GM18951 (cell line): ENCODE measurements around the gene GRPEL2.
"Not testable (repeated sequence)": the region's sequence is repeated elsewhere in the genome, so short reads cannot be mapped to it uniquely, and the experiment has no call there.

Experiments used
- POLR2A ChIP-seq: IDR thresholded peaks from 4 replicates; pipeline ENCODE4 v1.6.1; 2011; ENCODE audit warnings: mild to moderate bottlenecking; ENCODE audit not compliant: insufficient read length, insufficient read depth; ENCODE audit errors: extremely low read depth
- in situ Hi-C: fragments of 300-500 bp; cut with MboI; formaldehyde crosslinking; loops from one replicate; pipeline ENCODE4 v1.12.0; 2022; ENCODE audit warnings: low sequenced_read_pairs, mixed read lengths, inconsistent platforms; ENCODE audit not compliant: unreplicated experiment

Gene GRPEL2

GRCh38 chr5:149379818-149380374 is 34.6 kb downstream of the GRPEL2 start:
- no peak for TF ChIP-seq POLR2A
- in situ Hi-C loops, result no loop called here

GRCh38 chr5:149380466-149381121 is 35.3 kb downstream of the GRPEL2 start:
- in situ Hi-C loops, result no loop called here
- TF ChIP-seq POLR2A, result no peak

DNA sequence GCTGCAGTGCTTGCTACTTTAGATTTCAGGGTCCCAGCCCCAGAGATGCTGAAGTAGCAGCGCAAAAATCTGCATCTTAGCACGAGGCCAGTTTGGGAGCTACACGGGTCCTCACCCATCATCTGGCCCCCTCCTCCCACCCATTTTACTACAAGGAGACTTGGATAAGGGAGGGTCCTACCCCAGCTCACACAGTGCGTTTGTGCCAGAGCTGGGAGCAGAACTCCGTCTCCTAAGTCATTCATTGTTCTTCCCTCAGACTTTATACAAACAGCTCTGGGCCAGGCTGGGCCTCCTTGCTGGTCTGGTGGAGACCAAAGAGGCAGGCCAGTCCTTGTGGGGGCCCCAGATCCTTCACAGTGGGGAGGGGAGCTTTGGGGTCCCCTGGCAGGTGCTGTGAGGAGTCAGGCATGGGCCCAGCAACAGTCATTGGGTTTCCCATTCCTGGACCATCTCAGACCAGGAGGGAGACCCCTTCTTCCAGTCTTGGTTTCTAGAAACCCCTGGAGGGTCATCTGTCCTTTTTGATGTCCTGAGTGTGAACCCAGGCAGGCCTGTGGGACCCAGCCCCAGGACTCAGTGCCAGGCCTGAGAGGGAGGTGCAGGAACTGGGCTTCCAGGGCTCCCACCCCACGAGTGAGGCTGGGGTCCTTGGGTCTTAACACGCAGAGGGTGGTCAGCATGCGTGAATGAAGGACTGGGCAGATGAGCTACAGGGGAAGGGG is 36.1 kb downstream of the GRPEL2 start:
- in situ Hi-C loops, result no loop called here
- no peak for TF ChIP-seq POLR2A

DNA sequence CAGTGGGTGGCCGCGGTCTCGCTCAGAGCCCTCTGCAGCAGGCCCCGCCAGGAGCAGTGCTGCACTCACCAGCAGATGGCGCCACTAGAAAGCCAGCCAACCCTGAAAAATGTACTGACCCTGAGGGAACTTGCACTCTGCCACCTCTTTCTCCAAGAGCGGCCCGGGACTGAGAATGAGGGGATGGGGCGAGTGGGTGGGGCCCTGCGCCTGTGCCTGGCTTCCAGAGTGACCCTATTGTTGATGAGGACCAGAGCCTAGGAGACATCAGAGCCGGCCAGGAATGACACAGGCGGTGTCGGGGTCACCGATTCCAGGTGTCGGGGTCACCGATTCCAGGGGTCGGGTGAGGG is 36.7 kb downstream of the GRPEL2 start:
- no peak for TF ChIP-seq POLR2A
- in situ Hi-C loops, result no loop called here

DNA sequence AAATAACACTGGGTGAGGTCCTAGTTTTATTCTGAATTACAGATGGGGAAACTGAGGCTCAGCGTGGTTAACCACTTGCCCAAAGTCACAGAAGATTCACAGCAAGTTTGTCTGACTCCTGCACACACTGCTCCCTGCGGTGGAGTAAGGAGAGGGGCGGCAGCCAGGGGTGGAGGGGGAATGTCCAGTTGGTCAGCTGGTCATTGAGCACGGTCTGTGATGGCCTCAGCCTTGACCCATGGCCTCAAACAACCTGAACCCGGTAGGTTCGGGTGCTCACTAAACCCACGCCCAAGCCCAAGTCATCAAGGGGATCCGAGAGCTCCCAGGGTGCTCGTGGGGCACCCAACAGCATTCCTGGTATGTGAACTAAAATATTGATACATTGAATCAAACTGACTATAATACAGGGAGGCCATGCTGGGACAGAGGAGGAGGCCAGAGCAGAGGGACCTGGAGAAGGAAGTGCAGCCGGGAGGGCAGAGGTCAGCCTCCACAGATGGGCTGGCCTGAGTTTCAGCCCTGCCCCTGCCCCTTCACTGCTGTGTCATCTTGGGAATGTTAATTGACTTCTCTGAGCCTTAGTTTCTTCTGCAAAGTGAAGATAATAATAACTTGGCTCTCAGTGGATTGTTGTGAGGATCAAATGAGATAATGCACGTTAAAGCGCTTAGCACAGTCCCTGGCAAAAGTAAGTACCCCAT is 37.4 kb downstream of the GRPEL2 start:
- in situ Hi-C loops, result no loop called here
- TF ChIP-seq POLR2A, result no peak

- TF ChIP-seq POLR2A, result no peak
- in situ Hi-C loops, result no loop called here
Measured at GRCh38 chr5:149383399-149383798, 38.1 kb downstream of the GRPEL2 start.

- TF ChIP-seq POLR2A, result no peak
- in situ Hi-C loops, result no loop called here
Measured at GRCh38 chr5:149386166-149386565, 40.9 kb downstream of the GRPEL2 start.

GRCh38 chr5:149387081-149387631 is 41.9 kb downstream of the GRPEL2 start:
- no peak for TF ChIP-seq POLR2A
- in situ Hi-C loops, result no loop called here

- TF ChIP-seq POLR2A, result no peak
- in situ Hi-C loops, result no loop called here
Measured at GRCh38 chr5:149387982-149388381, 42.7 kb downstream of the GRPEL2 start.

DNA sequence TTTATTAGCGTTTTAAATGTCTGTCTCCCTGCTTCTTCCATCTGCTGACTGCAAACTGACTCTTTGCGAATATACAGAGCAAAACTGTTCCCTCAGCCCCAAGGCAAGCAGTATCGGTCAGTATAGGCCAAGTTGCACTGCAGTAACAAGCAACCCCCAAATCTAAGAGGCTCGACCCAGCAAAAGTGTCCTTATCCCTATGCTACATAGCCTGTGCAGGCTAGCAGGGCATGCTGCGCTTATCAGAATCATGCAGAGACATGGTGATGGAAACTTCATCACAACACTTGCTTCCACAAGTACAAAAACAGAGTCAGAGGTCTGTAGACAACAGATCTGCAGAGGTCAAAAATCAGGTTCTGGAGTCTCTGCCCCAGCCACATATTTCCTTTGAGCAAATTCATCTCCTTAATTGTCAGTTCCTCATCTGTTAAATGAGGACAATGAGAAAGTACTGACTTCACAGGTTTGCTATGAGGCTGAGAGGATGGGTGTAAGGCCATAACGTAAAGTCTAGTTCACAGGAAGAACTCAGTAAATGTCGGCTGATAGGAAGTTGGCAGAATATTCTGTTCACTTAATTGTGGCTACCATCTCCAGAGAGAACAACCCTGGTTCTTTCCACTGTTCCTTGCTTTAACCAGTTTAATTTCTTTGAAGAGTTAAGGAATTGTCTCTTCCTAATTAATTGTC is 43.3 kb downstream of the GRPEL2 start:
- in situ Hi-C loops, result no loop called here
- no peak for TF ChIP-seq POLR2A

- in situ Hi-C loops, result no loop called here
- TF ChIP-seq POLR2A, result no peak
Measured at GRCh38 chr5:149389552-149390495, 44.5 kb downstream of the GRPEL2 start.

GRCh38 chr5:149391076-149391475 is 45.8 kb downstream of the GRPEL2 start:
- in situ Hi-C loops, result not testable (repeated sequence)
